Uterus (tissue), 4 donors: ENCODE measurements around the gene SBNO2. TPM values are rescaled to one million over a fixed set of nuclear protein-coding genes. Genes with fewer than 3 reads are reported as not detected.

ENCODE experiments used
- DNase-seq, 2 donors: peaks; one replicate each; pipeline ENCODE4 v3.0.0-alpha.2; 2019 to 2020
- H3K27ac ChIP-seq, 2 donors: fragments of 200-600 bp; sonication (generic); 1 replicate in 1 of 2; 2 replicates in 1 of 2; pipeline ENCODE4 v1.5.1; 2016 to 2018
- H3K27me3 ChIP-seq, 2 donors: fragments of 200-600 bp; sonication (generic); one replicate each; pipeline ENCODE4 v1.5.1; 2018 to 2019; ENCODE audit warnings: control low read depth in 1 of 2
- H3K36me3 ChIP-seq, 2 donors: fragments of 200-600 bp; sonication (generic); one replicate each; pipeline ENCODE4 v1.5.1; 2019; ENCODE audit warnings: control low read depth in 1 of 2
- H3K4me1 ChIP-seq, 2 donors: fragments of 200-600 bp; sonication (generic); one replicate each; pipeline ENCODE4 v1.5.1; 2018 to 2019; ENCODE audit warnings: control low read depth in 1 of 2
- H3K4me3 ChIP-seq, 2 donors: fragments of 200-600 bp; sonication (generic); 1 replicate in 1 of 2; 2 replicates in 1 of 2; pipeline ENCODE4 v1.5.1; 2018 to 2019; ENCODE audit warnings: mild to moderate bottlenecking in 1 of 2
- H3K9me3 ChIP-seq, 2 donors: fragments of 200-600 bp; sonication (generic); one replicate each; pipeline ENCODE4 v1.5.1; 2019; ENCODE audit warnings: control low read depth in 1 of 2
- POLR2A ChIP-seq, 2 donors: fragments of 450-650 bp; IDR thresholded peaks; one replicate each; pipeline ENCODE4 v1.6.1; 2016; ENCODE audit warnings: antibody characterized with exemption in 2 of 2, mild to moderate bottlenecking in 1 of 2, moderate library complexity in 1 of 2
- intact Hi-C: fragments of 100-400 bp; cut with DNase I; formaldehyde crosslinking; loops from one replicate; pipeline ENCODE4 v1.15.1; 2023; ENCODE audit warnings: low total_unique reads
- total RNA-seq, 4 donors: library from RNA; depleted of rRNA in 3 of 4; stranded (reverse); fragments of >200 nt in 3 of 4; gene quantifications; one replicate each; pipeline versions ENCODE4 v1.1.0 to v1.2.4, GENCODE V29; 2014 to 2023
- TF ChIP-seq, protein P1 (sequence below), 4 experiments: fragments of 200-600 bp in 2 of 4; fragments of 450-650 bp in 2 of 4; sonication (generic) in 2 of 4; IDR thresholded peaks; one replicate each; pipeline ENCODE4 v1.5.1; 2016 to 2019; ENCODE audit warnings: antibody characterized with exemption in 4 of 4, mild to moderate bottlenecking in 2 of 4, moderate library complexity in 1 of 4
- donor health status: DM: yes; HTN: yes; CAD: no.

Gene SBNO2
- total RNA-seq, 4 donors from 2014 or later = 4.4 to 107 (median 10.7) TPM

DNA sequence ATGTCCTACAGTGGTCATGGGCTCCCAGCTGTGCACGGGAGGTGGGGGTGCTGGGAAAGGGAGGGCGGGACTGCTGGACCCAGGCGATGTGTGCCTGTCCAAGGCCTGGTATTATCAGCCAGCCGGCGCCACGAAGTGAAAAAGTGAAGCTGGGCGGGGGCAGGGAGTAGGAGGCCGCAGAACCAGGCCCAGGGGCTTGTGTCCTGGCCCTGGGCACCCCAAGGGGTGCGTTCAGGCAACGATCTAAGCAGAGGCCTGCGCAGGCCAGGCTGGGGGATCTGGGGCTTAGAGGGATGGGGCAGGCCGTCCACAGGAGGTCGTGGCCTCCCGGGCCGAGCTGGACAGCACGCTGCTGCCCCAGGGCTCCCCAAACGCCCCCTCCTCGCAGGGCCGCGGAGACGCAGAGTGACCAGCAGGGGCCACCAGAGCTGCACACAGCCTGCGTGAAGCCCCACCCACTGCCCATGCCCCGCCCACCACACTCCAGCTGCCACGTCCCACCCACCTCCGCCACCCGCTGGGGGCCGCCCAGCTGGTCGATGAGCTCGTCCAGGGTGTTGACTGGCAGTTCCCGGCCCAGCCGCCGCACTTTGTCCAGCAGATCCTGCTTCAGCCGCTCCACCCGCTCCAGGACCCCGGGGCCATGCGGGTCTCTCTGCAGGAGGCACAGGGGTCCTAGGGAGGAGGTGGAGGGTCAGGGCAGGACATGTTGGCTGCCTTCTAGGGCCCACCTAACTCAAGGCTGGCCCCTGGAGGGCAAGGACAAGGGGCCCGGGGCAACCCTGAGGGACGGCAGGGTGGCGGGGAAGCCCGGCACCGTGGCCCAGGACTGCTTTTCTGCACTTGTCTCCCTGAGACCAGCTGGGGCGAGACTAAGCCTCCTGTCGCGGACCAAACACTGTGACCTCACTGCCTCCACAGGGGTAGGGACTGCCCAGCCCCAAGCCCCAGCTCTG is 60.8 kb downstream of the SBNO2 start:
- peaks cover 5 to 7% of the 10 kb centered on the region in 2 donors for H3K4me1 ChIP-seq
- peak; percentile 95 to 97 for DNase-seq
- no peaks in the 10 kb centered on the region for H3K36me3 ChIP-seq
- no peaks in the 10 kb centered on the region for H3K27me3 ChIP-seq
- intact Hi-C loops = loop anchor here (5.0 kb wide), 1 partner anchor 79 kb away; no protein-coding TSS in a partner anchor
- peak; percentile 27 to 39 for TF ChIP-seq POLR2A (IDR thresholded peaks at IDR 0.05)
- TF ChIP-seq, protein P1, sequence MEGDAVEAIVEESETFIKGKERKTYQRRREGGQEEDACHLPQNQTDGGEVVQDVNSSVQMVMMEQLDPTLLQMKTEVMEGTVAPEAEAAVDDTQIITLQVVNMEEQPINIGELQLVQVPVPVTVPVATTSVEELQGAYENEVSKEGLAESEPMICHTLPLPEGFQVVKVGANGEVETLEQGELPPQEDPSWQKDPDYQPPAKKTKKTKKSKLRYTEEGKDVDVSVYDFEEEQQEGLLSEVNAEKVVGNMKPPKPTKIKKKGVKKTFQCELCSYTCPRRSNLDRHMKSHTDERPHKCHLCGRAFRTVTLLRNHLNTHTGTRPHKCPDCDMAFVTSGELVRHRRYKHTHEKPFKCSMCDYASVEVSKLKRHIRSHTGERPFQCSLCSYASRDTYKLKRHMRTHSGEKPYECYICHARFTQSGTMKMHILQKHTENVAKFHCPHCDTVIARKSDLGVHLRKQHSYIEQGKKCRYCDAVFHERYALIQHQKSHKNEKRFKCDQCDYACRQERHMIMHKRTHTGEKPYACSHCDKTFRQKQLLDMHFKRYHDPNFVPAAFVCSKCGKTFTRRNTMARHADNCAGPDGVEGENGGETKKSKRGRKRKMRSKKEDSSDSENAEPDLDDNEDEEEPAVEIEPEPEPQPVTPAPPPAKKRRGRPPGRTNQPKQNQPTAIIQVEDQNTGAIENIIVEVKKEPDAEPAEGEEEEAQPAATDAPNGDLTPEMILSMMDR (IDR thresholded peaks at IDR 0.05) = peak; percentile 96 to 97 (median 96)
- H3K4me3 ChIP-seq = no peak overlapping the region
- no peaks in the 10 kb centered on the region for H3K9me3 ChIP-seq
- H3K27ac ChIP-seq = peak overlapping the region; percentile 71 to 72

DNA sequence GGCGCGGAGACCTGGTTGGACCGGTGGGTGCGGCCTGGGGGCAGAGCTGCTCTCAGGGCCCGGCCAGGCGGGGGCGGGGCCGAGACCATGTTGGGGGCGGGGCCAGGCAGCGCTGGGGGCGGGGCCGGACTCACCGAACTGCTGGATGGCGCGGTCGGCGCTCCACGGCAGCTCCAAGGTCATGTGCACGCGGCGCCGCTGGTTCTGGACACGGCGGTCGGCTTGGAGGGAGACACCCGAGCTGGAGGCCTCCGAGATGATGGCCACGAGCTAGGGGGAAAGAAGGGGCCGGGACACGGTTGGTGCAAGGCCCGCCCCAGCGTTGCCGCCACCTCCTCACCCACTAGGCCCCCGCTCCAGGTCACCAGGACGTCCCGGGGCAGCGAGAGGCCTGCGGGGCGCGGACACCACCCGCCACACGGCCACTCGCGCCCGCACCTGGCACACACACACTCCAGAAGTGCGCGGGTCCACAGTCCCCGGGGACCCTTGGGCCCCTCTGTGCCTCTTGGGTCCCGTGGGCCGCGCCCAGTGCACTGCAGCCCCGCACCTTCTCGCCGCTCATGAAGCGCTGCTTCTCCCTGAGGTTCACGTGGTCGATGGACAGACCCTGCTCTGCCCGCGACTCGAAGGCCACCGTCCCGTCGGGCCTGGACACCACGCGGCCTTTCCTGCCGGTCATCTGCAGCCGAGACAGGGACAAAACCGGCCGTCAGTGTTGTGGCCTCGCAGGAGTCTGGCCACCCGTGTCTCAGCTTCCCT is 61.6 kb downstream of the SBNO2 start:
- peaks cover 5 to 7% of the 10 kb centered on the region in 2 donors for H3K4me1 ChIP-seq
- intact Hi-C loops = loop anchor here (5.0 kb wide), 1 partner anchor 80 kb away; no protein-coding TSS in a partner anchor
- DNase-seq = peak; percentile 57 to 72
- H3K27ac ChIP-seq = peak overlapping the region; percentile 71 to 72
- no peaks in the 10 kb centered on the region for H3K9me3 ChIP-seq
- H3K36me3 ChIP-seq = no peaks in the 10 kb centered on the region
- TF ChIP-seq POLR2A (IDR thresholded peaks at IDR 0.05) = no peak
- TF ChIP-seq, protein P1 (IDR thresholded peaks at IDR 0.05) = no peak
- H3K4me3 ChIP-seq = no peak overlapping the region
- no peaks in the 10 kb centered on the region for H3K27me3 ChIP-seq

DNA sequence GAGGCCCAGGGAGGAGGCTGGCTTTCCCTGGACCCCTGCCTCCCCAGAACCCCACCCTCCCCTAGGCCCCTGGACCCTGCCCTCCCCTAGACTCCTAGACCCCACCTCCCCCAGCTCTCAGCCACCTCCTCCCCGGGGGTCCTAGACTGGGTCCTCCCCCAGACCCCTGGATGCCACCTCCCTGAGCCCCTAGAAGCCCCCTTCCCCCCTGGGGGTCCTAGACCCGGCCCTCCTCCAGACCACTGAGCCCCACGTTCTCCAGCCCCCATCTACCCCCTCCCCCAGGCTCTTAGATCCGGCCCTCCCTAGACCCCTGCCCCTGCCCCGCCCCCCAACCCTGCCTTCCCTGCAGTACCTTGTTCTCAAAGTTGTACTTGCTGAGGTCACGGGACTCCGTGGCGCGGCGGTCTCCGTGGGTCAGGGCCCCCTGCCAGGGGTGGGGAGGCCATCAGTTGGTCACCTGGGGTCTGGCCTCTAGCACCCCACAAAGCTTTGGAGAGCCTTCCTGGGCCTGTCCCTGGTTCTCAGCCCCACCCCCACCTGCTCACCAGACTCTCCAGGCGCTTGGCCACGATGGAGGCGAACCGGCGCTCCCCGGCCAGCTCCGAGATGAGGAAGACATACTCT is 62.3 kb downstream of the SBNO2 start:
- DNase-seq = no peak
- H3K27ac ChIP-seq = peak overlapping the region; percentile 71 to 72
- H3K9me3 ChIP-seq = no peaks in the 10 kb centered on the region
- intact Hi-C loops = loop anchor here (5.0 kb wide), 1 partner anchor 81 kb away; no protein-coding TSS in a partner anchor
- H3K27me3 ChIP-seq = no peaks in the 10 kb centered on the region
- no peak overlapping the region for H3K4me3 ChIP-seq
- peaks cover 5 to 7% of the 10 kb centered on the region in 2 donors for H3K4me1 ChIP-seq
- TF ChIP-seq POLR2A (IDR thresholded peaks at IDR 0.05) = no peak
- TF ChIP-seq, protein P1 (IDR thresholded peaks at IDR 0.05) = no peak
- H3K36me3 ChIP-seq = no peaks in the 10 kb centered on the region

DNA sequence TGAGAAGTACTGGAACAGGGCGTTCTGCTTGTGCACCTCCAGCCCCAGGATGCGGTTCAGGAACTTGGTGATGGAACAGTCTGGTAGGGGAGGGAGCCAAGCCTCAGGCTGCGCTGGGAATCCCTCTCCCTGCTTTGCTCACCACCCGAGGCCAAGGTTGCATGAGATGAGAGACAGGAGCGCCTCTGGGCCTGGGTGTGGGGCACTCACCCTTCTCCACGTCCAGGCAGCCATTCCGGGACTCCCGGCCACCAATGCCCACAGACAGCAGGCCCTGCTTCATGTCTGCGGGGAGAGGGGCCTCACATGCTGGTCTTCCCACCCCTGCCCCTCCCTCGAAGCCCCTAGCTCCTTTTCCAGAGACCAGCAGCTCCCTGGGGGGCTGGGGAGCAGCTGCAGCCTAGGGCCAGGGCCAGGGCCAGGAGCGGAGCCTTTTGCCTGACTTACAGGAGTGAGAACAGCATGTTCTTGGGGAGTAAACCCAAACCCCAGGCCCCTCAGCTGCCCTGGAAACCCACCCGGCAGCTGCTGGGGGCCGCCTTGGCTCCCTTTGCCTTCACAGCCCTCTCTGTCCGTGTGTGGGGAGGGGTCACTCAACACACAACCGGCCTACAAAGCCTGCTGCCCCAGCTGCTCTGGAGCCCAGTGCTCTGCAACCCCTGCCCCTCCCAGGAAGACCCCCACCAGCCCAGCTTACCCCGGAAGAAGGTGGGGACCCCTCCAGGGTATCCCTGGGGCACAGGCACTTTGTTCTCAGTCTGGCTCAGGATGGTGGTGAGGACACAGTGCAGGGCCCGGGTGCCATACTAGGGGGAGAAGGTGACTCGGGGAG is 63.0 kb downstream of the SBNO2 start:
- TF ChIP-seq POLR2A (IDR thresholded peaks at IDR 0.05) = no peak
- TF ChIP-seq, protein P1 (IDR thresholded peaks at IDR 0.05) = no peak
- Histone ChIP-seq H3K9me3 (no peaks in the 10 kb centered on the region), H3K27me3 (no peaks in the 10 kb centered on the region), H3K36me3 (no peaks in the 10 kb centered on the region), H3K27ac (peak overlapping the region in 1 of 2 donors; percentile 72), H3K4me1 (peaks cover 5 to 7% of the 10 kb centered on the region in 2 donors), H3K4me3 (no peak overlapping the region)
- no peak for DNase-seq
- intact Hi-C loops = loop anchor here (5.0 kb wide), 1 partner anchor 81 kb away; no protein-coding TSS in a partner anchor
